22Rv1 (cell line): Measurements from ENCODE around the gene LARP4B.

ENCODE experiments used
- H3K27ac ChIP-seq: fragments of 450-650 bp; 2 replicates; pipeline ENCODE4 v1.5.1; 2017
- ZFX ChIP-seq: fragments of 450-650 bp; IDR thresholded peaks from 2 replicates; pipeline ENCODE4 v1.6.1; 2017; ENCODE audit warnings: antibody characterized with exemption, borderline replicate concordance
- TF ChIP-seq, protein P1 (sequence below): fragments of 450-650 bp; IDR thresholded peaks from 2 replicates; pipeline ENCODE4 v1.5.1; 2017; ENCODE audit warnings: mild to moderate bottlenecking

Gene LARP4B

DNA sequence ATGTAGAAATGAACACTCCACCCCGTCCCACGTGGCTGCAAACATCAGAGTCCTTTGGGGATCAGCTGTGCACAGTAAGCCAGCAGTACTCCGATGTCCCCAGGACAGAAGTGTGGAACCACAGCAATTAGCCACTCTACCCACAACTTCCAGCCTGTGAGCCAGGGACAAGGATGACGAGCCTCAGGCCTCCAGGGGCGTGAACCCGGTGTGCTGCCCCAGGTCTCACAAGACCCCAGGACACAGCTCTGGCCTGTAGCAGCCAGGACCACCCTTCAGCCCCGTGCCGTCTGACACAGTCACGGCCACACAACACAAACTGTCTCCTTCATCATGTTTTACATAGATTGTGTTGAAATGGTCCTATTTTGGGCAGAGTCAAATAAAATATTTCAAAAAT, 129.0 kb downstream of the LARP4B start:
- no peak overlapping the region for H3K27ac ChIP-seq
- TF ChIP-seq, protein P1, sequence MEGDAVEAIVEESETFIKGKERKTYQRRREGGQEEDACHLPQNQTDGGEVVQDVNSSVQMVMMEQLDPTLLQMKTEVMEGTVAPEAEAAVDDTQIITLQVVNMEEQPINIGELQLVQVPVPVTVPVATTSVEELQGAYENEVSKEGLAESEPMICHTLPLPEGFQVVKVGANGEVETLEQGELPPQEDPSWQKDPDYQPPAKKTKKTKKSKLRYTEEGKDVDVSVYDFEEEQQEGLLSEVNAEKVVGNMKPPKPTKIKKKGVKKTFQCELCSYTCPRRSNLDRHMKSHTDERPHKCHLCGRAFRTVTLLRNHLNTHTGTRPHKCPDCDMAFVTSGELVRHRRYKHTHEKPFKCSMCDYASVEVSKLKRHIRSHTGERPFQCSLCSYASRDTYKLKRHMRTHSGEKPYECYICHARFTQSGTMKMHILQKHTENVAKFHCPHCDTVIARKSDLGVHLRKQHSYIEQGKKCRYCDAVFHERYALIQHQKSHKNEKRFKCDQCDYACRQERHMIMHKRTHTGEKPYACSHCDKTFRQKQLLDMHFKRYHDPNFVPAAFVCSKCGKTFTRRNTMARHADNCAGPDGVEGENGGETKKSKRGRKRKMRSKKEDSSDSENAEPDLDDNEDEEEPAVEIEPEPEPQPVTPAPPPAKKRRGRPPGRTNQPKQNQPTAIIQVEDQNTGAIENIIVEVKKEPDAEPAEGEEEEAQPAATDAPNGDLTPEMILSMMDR = no peak
- no peak for TF ChIP-seq ZFX

DNA sequence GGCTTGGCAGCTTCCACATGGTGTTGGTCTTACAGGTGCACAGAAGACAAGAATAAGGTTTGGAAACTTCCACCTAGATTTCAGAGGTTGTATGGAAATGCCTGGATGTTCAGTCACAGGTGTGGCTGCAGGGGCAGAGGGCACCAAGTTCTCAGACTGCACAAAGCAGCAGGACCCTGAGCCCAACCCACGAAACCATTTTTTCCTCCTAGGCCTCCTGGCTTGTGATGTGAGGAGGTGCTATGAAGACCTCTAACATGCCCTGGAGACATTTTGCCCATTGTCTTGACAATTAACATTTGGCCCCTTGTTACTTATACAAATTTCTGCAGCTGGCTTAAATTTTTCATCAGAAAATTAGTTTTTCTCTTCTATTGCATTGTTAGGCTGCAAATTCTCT, 134.3 kb downstream of the LARP4B start:
- no peak for TF ChIP-seq ZFX
- TF ChIP-seq, protein P1 = no peak
- H3K27ac ChIP-seq = no peak overlapping the region

DNA sequence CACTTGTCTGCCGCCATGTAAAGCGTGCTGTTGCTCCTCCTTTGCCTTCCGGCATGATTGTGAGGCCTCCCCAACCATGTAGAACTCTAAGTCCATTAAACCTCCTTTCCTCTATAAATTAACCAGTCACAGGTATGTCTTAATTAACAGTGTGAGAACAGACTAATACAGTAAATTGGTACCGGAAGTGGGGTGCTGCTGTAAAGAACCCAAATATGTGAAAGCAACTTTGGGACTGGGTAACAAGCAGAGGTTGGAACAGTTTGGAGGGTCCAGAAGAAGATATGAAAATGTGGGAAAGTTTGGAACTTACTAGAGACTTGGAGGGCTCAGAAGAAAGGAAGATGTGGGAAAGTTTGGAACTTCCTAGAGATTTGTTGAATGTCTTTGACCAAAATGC, 135.3 kb downstream of the LARP4B start:
- no peak overlapping the region for H3K27ac ChIP-seq

DNA sequence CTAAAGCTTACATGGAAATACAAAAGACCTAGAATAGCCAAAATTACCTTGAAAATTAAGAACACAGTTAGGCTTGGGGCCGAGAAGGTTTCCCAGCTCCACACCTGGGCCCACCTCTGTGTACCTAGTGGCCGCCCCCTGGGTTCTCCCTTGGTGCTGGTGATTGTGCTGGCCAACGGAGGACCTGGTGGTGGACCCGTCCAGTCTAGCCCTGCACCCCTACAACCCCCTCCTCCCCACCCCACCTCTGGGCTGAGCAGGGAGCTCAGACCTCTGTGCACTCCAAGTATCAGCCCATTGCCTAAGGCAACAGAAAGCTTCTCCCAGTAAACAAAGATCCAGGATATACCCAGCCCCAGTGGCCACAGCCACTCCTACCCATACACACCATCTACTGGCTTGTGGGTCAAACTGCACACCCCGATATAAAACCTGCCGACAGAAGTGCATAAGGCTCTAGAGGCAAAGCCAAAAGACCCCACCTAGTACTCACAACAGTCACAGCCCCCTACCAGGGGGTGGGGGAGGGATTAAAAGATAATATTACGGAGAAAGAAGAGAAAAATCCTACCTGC, 137.0 kb downstream of the LARP4B start:
- TF ChIP-seq, protein P1 = no peak
- TF ChIP-seq ZFX = no peak
- H3K27ac ChIP-seq = no peak overlapping the region

More for the DNA sequence above, 135.3 kb downstream of the LARP4B start:
- TF ChIP-seq, protein P1 = no peak
- TF ChIP-seq ZFX = no peak

DNA sequence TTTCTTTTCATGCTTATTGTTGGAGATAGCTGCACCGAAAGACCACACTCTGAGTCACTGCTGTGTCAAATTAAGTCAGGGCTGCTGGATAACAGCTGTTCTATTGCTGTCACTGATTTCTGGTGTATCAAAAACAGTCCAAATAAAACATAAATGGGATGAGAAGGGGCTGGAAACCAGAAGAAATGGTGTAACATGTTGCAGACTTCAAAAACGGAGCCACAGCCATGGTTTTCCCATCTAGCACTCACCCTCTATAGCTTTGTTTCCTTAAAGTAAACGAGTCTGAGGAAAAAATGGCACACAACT, 138.8 kb downstream of the LARP4B start:
- TF ChIP-seq, protein P1 = no peak
- no peak for TF ChIP-seq ZFX
- no peak overlapping the region for H3K27ac ChIP-seq

DNA sequence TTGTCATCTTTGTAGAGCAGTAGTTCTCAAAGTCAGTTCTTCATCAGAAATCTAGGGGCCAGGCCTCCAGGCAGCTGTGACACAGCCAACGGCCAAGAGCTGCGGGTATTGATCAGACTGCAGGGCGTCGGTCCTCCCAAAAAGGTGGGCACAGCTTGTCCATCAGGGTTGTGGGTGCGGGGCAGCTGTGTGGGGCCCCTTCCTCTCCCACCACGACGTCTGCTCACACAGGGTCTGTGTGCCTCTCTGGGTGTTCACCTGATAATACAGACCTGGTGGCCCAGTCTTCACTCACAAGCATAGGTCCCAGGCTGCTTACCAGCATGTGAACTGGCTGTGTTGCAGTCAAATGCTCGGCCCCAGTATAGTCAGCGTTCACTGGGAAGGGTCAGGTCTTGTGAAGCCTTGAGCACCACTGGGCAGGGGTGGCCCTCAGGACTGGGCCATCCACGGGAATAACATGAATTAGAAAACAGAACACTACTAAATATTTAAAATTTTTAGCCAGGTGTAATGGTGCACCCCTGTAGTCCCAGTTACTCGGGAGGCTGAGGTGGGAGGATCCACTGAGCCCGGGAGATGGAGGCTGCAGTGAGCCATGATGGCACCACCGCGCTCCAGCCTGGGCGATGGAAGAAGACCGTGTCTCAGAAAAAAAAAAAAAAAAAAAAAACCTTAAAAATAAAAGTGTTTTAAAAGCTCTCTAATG, 139.3 kb downstream of the LARP4B start:
- no peak overlapping the region for H3K27ac ChIP-seq
- TF ChIP-seq, protein P1 = no peak
- no peak for TF ChIP-seq ZFX

DNA sequence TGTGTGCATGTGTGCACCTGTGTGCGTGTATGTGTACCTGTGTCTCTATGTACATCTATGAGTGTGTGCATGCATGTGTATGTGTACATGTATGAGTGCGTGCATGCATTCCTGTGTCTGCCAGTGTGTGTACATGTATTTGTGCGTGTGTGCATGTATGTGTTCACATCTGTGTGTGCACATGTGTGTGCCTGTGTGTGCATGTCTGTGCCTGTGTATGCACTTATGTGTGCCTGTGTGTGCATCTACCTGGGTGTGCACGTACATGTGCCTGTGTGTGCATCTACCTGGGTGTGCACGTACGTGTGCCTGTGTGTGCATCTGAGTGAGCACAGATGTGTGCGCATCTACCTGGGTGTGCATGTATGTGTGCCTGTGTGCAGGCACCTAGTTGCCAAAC, 139.9 kb downstream of the LARP4B start:
- H3K27ac ChIP-seq = no peak overlapping the region
- TF ChIP-seq ZFX = no peak
